Astrocyte of the cerebellum (primary cell): ENCODE data around the gene NSFL1C.

Source experiments
- DNase-seq: peaks from one replicate; pipeline ENCODE4 v3.0.0-alpha.2; 2011; ENCODE audit warnings: low read depth
- H3K4me3 ChIP-seq: 2 replicates; pipeline ENCODE4 v1.5.1; 2011; ENCODE audit warnings: mild to moderate bottlenecking, low read depth, low read length, moderate library complexity
- CTCF ChIP-seq: IDR thresholded peaks from 2 replicates; pipeline ENCODE4 v1.5.1; 2012; ENCODE audit warnings: low read length, low read depth, moderate library complexity, mild to moderate bottlenecking; ENCODE audit errors: missing control alignments
- in situ Hi-C: cut with HindIII; loops from 2 replicates; pipeline ENCODE4 v1.10.0; 2017; ENCODE audit warnings: low sequenced_read_pairs

The NSFL1C gene

GRCh38 chr20:1422753-1423152, 43.9 kb downstream of the NSFL1C start:
- H3K4me3 ChIP-seq = no peak overlapping the region
- DNase-seq = no peak
- in situ Hi-C loops = no loop called here
- TF ChIP-seq CTCF = no peak

- DNase-seq = no peak
- no peak overlapping the region for H3K4me3 ChIP-seq
- in situ Hi-C loops = no loop called here
- TF ChIP-seq CTCF = no peak
Measured at GRCh38 chr20:1420066-1420465, 46.6 kb downstream of the NSFL1C start.

GRCh38 chr20:1418350-1418749, 48.3 kb downstream of the NSFL1C start:
- DNase-seq = no peak
- no peak for TF ChIP-seq CTCF
- in situ Hi-C loops = no loop called here
- H3K4me3 ChIP-seq = no peak overlapping the region

GRCh38 chr20:1417790-1418189, 48.9 kb downstream of the NSFL1C start:
- no peak for DNase-seq
- TF ChIP-seq CTCF = no peak
- no peak overlapping the region for H3K4me3 ChIP-seq
- in situ Hi-C loops = no loop called here

- H3K4me3 ChIP-seq = no peak overlapping the region
- TF ChIP-seq CTCF = no peak
- in situ Hi-C loops = no loop called here
- no peak for DNase-seq
Measured at GRCh38 chr20:1417273-1417672, 49.4 kb downstream of the NSFL1C start.

- in situ Hi-C loops = no loop called here
- H3K4me3 ChIP-seq = no peak overlapping the region
- no peak for DNase-seq
- no peak for TF ChIP-seq CTCF
Measured at GRCh38 chr20:1415667-1416468, 50.8 kb downstream of the NSFL1C start.
